HG02870 (cell line): ENCODE data around the gene LDLRAD3.
A peak's percentile ranks its signal among the peaks of the same experiment; 100 is the strongest.
"Not testable (repeated sequence)": the region's sequence is repeated elsewhere in the genome, so short reads cannot be mapped to it uniquely, and the experiment has no call there.

ENCODE experiments used
- ATAC-seq: cut with Tn5 transposase; IDR thresholded peaks from one replicate; pipeline ENCODE4 v1.9.1; 2021; ENCODE audit warnings: mild to moderate bottlenecking, moderate library complexity; ENCODE audit not compliant: unreplicated experiment

Gene LDLRAD3

DNA sequence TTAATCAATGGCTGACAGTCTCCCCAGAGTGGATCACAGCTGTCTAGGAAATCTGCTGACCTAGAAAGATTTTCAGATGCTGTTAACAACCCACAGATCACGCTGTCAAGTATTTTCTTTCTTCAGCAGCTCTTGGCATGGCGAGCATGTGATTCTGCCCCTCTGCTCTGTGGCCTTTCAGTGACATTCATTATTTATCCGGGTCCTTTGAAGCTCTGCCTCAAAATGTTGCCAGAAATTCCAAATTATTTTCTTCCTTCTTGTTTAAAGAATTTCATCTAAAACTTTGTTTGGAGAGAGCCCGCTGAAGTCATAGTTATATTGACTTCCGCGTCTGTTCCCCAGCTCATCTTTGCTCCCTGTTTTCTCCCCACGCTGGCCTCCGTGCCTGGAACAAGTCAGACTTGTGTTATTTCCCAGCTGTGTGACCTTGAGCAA lies 211.3 kb downstream of the LDLRAD3 start:
- no peak for ATAC-seq

DNA sequence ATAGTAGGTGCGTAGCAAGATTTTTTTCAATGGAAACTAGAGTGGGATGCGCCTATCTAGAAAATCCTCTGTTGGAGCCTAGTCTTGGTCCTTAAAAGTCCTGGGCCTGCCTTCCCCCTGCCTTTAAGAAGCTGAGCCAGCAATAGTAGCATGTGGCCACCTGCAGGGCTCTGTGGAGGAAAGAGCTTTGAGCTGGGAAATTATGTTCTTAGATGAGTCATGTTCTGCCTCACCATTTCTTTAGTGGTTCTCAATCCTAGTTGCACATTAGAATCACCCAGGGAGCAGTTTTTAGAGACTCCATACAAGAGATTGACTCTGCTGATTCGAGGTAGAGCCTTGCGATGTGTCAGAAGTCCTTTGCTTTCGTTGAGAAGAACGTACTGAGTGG lies 211.9 kb downstream of the LDLRAD3 start:
- no peak for ATAC-seq

DNA sequence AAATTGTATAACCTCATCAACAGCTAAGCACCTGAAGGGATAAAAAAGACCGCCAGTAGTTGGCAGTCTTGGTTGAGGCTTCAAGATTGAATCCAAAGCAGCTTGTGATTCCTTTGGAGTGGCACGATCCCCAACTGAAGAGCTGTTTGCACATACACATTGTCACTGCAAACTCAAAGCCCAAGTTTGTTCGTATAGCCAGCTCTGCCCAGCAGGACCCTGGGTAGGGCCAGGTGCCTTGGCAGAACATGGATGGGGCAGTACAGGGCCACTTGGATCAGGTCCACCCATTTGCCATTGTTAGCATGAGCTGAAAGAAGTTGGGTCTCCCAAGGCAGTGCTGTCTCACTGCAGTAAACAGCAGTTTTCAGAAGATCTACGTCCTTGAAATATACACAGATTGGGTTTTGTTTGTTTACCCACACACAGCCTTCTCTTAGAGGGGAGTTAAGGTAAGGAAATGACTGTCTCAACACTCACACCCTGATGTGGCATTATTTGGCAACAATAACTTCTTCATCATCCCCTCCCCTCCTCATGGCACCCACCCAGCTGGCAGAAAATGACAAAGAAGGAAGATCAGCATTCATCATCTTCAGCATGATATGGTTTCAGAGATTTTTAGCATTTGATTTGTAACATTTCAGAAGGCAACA lies 212.4 kb downstream of the LDLRAD3 start:
- no peak for ATAC-seq

DNA sequence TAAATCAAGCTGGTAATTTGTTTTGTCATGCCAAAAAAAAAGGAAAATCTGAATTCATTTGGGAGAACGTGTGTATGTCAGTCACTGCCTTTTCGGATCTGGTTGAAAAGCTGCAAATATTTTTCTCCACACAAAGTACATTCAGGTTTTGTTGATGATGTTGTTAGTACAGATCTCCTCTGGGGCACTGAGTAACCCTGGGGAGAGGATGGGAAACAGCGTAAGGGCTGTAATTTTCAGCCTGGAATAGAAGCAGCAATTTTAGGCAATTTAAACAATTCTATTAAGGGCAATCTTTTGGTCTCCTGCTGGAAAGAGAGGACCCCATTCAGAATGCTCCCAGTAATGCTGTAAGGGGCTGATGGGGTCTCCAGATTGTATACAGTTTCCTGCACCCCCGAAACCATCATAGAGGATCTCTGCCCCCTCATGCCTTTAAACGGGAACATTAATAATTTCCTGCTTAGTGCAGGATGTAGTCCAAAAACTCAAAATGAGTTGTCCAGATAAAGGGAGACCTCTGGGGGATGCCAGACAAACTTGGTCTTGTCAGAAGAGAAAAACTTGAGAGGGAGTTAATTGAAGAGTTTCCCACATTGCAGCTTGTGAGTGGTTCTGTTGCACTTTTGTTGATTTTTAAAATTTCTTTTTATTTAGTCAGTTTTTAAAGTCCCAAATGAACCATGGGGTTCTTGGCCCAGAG lies 213.1 kb downstream of the LDLRAD3 start:
- no peak for ATAC-seq

DNA sequence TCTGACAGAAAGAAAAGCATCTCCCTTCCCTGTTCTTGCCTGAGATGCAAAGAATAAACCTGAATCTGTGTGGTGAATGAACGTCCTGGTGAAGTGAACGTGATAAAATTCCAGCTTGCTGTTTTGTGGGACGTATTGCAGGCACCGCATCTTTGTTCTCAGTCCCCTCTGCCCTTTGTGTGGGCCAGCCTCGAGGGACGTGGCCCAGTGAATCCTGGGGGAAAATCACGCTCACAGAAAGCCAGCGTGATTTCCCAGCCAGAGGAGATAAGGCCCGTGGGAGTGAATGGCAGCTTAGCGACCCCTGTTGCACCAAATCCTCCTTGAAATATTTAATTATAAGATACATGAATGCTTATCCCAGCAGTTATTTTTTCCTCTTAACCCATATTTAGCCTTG lies 216.2 kb downstream of the LDLRAD3 start:
- ATAC-seq: no peak

- ATAC-seq: no peak
These were observed 217.7 kb downstream of the LDLRAD3 start for GRCh38 chr11:36161572-36161971.

GRCh38 chr11:36162006-36162882 lies 218.4 kb downstream of the LDLRAD3 start:
- ATAC-seq: no peak

GRCh38 chr11:36162883-36163434 lies 219.1 kb downstream of the LDLRAD3 start:
- no peak for ATAC-seq

DNA sequence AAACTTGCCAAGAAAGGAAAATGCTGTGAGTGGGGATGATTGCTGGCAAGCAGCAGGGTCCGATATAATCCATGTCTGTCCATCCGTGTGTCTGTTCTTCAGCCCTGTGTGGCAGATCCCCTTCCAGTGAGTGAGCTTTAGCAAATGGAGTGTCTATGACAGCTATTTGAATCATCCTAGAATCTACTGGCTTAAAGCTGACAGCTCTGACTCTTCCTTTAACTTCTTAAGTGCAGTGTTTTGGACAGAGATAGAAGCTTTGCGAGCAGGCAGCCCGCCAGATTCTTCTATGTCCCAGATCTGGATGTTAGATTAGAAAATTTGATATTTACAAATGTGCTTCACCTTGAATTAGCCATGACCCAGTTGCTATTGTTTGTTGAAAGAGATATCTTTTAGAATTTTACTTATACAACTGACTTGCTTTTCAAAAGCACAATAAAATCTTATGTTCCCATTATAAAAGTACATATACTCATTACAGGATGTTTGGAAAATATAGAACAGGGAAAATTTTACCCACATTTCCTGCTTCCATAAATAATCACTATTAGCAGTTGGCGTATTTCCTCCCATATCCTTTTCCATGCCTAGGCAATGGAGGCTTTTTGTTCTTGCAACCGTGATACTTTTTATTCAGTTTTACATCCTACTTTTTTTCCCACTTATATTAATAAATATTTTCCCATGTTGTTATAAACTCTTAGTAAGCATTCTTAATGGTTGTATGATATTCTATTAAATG lies 220.8 kb downstream of the LDLRAD3 start:
- ATAC-seq: no peak

GRCh38 chr11:36165621-36166397 lies 221.9 kb downstream of the LDLRAD3 start:
- ATAC-seq: no peak

GRCh38 chr11:36167073-36167472 lies 223.2 kb downstream of the LDLRAD3 start:
- no peak for ATAC-seq

GRCh38 chr11:36167729-36168128 lies 223.9 kb downstream of the LDLRAD3 start:
- no peak for ATAC-seq

DNA sequence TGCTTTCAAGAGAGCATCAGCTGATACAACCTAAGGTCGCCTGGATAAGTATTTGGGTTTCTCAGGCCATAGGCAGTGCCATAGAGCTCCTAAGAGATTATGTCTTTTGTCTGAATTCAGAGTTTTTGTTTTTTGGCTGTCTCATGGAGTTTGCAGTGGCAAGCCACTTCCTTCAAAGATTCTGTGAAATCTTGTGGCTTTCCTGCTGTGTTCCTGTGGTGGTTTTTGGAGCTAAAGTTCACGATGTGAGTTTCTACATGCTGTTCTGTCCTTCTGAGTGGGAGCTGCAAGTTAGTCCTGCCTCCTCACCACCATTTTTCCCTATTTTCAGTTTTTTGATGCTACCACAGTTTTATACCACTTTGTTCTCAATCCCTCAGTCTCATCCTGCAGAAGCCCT lies 234.0 kb downstream of the LDLRAD3 start:
- no peak for ATAC-seq

DNA sequence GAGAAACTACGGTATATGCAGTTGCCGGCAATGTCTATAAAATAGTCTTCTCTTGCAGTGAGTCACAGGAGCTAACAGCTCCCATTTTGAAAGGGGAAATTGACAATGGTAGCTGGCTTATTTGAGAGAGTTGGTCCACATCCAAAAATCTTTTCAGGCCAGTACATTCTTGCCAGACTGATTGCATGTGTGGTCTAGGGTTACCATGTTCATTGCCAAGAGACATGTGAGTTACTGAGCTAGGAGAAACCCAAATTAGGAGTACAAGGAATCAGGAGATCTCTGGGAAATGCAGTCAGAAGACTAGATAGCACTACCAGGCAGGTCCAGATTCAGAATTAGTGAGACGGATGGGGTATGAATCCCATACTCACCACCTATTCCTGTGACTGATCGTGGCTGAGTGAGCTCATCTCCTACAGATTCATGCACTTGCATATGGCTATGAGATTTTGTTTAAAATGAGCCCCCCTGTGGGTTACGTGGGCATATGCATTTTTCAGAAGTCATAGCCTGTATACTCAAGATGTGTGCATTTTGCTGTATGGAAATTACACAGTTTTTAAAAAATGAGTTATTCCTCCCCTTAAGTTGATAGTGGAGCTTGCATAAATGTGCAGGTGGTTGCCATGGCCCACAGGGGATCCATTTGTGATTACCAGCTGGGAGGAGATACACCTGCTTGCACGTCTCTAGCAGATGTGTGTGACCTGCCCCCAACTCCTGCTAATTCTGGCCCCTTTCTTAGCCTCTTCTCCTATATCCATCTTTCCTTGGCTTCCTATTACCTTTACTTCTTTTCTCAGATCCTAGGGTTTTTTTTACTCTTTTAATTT lies 242.7 kb downstream of the LDLRAD3 start:
- ATAC-seq: peak; percentile 59

- ATAC-seq: no peak
These were observed 243.8 kb downstream of the LDLRAD3 start for GRCh38 chr11:36187622-36188021.

DNA sequence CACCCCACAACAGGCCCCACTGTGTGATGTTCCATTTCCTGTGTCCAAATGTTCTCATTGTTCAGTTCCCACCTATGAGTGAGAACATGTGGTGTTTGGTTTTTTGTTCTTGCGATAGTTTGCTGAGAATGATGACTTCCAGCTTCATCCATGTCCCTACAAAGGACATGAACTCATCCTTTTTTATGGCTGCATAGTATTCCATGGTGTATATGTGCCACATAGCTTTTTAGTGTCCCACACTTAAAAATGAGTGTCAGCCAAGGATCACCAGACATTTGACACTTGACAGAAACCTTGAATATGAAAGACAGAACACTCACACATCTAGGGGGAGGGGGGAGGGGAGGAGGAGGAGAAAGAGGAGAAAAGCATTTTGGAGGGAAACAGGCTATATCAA lies 245.9 kb downstream of the LDLRAD3 start:
- not testable (repeated sequence) for ATAC-seq

DNA sequence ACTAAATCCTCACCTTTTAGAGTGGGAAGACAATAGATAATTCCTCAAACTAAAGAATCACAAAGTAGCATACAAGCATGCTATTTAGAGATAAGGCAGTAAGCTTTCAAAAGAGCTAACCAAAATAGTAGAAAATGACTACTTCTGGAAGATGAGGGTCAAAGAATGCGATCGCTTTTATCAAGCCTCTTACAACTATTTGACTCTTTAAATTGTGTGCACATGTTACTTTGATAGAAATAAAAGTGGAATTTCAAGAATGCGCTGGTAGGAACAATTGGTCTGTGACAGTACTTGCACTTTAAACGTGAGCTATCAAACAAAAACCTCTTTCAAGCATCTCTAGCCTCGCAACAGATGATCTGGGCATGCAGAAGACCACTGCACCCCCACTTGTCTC lies 248.1 kb downstream of the LDLRAD3 start:
- ATAC-seq: no peak

DNA sequence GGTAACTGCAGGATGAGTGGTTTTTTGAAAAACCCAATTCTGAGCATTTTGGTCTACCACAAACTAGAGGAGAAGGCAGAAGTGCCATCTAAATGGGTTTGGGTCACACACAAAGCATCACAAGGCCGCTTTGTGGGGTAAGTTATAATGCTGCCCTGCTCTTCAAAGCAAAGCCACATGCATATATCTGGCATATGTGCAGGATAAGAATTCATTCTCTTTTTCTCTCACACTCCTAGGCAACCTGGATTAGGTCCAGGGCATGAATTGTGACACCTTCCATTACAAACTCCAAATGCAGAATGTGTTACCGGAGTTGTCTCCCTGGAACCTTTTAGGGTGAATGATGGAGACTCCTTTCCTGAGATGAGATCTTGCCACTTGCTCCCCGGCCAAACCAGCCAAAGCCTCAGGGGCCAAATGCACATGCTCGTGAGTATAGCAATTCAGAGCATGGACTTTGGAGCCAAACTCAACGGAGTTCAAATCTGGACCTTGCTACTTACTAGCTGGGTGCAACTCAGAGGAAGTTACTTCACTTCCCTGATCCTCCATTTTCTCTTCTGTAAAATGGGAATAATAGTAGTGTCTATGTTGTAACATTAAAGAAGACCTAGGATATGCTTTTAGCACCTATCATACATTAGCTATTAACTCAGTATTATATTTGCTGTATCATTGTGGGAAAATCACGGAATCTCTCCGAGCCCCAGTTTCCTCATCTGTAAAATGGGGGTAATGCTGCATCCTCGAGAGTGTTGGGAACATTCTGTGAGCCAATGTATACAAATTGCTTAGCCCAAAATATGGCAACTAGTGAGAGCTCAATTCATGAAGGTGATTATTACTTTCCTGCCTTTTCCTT lies 248.8 kb downstream of the LDLRAD3 start:
- ATAC-seq: no peak
